ENCODE results near the gene LRFN3.

The LRFN3 gene

GRCh38 chr19:35897706-35898451 is 38.3 kb upstream of the LRFN3 start:
- TF ChIP-seq FOXA1 (IDR thresholded peaks at IDR 0.05) (no peak), FOXK2 (IDR thresholded peaks at IDR 0.05) (no peak), BHLHE40 (IDR thresholded peaks at IDR 0.05; ENCODE audit: borderline replicate concordance) (no peak), LEF1 (IDR thresholded peaks at IDR 0.05; ENCODE audit: borderline replicate concordance) (no peak), FOXM1 (IDR thresholded peaks at IDR 0.05; ENCODE audit: borderline replicate concordance) (no peak), CTBP1 (IDR thresholded peaks at IDR 0.05; ENCODE audit: borderline replicate concordance) (no peak), ELF4 (IDR thresholded peaks at IDR 0.05) (no peak), HDGF (IDR thresholded peaks at IDR 0.05; ENCODE audit: borderline replicate concordance) (no peak), ZNF384 (IDR thresholded peaks at IDR 0.05) (no peak), SP1 (IDR thresholded peaks at IDR 0.05) (no peak)
- POLR2A ChIA-PET: no interaction called here
- DNase-seq (ENCODE audit: extremely low spot score): no peak
- CTCF ChIA-PET: no interaction called here

- no peak for TF ChIP-seq SP1 (IDR thresholded peaks at IDR 0.05)
- no peak for TF ChIP-seq SUZ12 (IDR thresholded peaks at IDR 0.05)
- no peak for TF ChIP-seq PKNOX1 (IDR thresholded peaks at IDR 0.05)
- no peak for TF ChIP-seq BHLHE40 (IDR thresholded peaks at IDR 0.05; ENCODE audit: borderline replicate concordance)
- no peak for TF ChIP-seq FOXK2 (IDR thresholded peaks at IDR 0.05)
- TF ChIP-seq NFRKB (IDR thresholded peaks at IDR 0.05): no peak
- TF ChIP-seq ZNF384 (IDR thresholded peaks at IDR 0.05): no peak
- no peak for TF ChIP-seq L3MBTL2 (conservative IDR thresholded peaks at IDR 0.05)
- no peak for TF ChIP-seq HDGF (IDR thresholded peaks at IDR 0.05; ENCODE audit: borderline replicate concordance)
- TF ChIP-seq FOXA1 (IDR thresholded peaks at IDR 0.05): no peak
- no peak for TF ChIP-seq TARDBP (IDR thresholded peaks at IDR 0.05)
- TF ChIP-seq ARNT (IDR thresholded peaks at IDR 0.05): no peak
- TF ChIP-seq ELF4 (IDR thresholded peaks at IDR 0.05): no peak
- TF ChIP-seq CTBP1 (IDR thresholded peaks at IDR 0.05; ENCODE audit: borderline replicate concordance): no peak
- TF ChIP-seq FOXM1 (IDR thresholded peaks at IDR 0.05; ENCODE audit: borderline replicate concordance): no peak
- no peak for TF ChIP-seq LEF1 (IDR thresholded peaks at IDR 0.05; ENCODE audit: borderline replicate concordance)
- no peak for DNase-seq (ENCODE audit: extremely low spot score)
- CTCF ChIA-PET: no interaction called here
- POLR2A ChIA-PET: no interaction called here
These were observed 37.7 kb upstream of the LRFN3 start for GRCh38 chr19:35898499-35898809.

GRCh38 chr19:35899547-35900214 is 36.5 kb upstream of the LRFN3 start:
- ChIA-PET POLR2A (interaction anchor here (1.4 kb wide), 2 partner anchors 31 to 159 kb away, joined by 4 to 6 read pairs; no protein-coding TSS in a partner anchor), CTCF (no interaction called here)
- DNase-seq (ENCODE audit: extremely low spot score): peak; percentile 86
- TF ChIP-seq NFRKB (IDR thresholded peaks at IDR 0.05) (no peak), HDGF (IDR thresholded peaks at IDR 0.05; ENCODE audit: borderline replicate concordance) (no peak), BHLHE40 (IDR thresholded peaks at IDR 0.05; ENCODE audit: borderline replicate concordance) (no peak), FOXM1 (IDR thresholded peaks at IDR 0.05; ENCODE audit: borderline replicate concordance) (no peak), ZNF384 (IDR thresholded peaks at IDR 0.05) (peak; percentile 92), TARDBP (IDR thresholded peaks at IDR 0.05) (peak; percentile 86), FOXK2 (IDR thresholded peaks at IDR 0.05) (no peak)

GRCh38 chr19:35901055-35901644 is 35.0 kb upstream of the LRFN3 start:
- ChIA-PET POLR2A (interaction anchor here (0.5 to 1.4 kb wide), 6 partner anchors 11 to 161 kb away, joined by 3 to 6 read pairs (median 3); no protein-coding TSS in a partner anchor), CTCF (no interaction called here)
- no peak for TF ChIP-seq FOXA1 (IDR thresholded peaks at IDR 0.05)
- TF ChIP-seq FOXM1 (IDR thresholded peaks at IDR 0.05; ENCODE audit: borderline replicate concordance): no peak
- no peak for TF ChIP-seq SP1 (IDR thresholded peaks at IDR 0.05)
- no peak for TF ChIP-seq CTBP1 (IDR thresholded peaks at IDR 0.05; ENCODE audit: borderline replicate concordance)
- no peak for TF ChIP-seq L3MBTL2 (conservative IDR thresholded peaks at IDR 0.05)
- no peak for TF ChIP-seq ZNF384 (IDR thresholded peaks at IDR 0.05)
- TF ChIP-seq ARNT (IDR thresholded peaks at IDR 0.05): no peak
- TF ChIP-seq SUZ12 (IDR thresholded peaks at IDR 0.05): no peak
- no peak for TF ChIP-seq BHLHE40 (IDR thresholded peaks at IDR 0.05; ENCODE audit: borderline replicate concordance)
- no peak for TF ChIP-seq PKNOX1 (IDR thresholded peaks at IDR 0.05)
- no peak for TF ChIP-seq HDGF (IDR thresholded peaks at IDR 0.05; ENCODE audit: borderline replicate concordance)
- TF ChIP-seq ELF4 (IDR thresholded peaks at IDR 0.05): no peak
- no peak for TF ChIP-seq FOXK2 (IDR thresholded peaks at IDR 0.05)
- no peak for DNase-seq (ENCODE audit: extremely low spot score)

- POLR2A ChIA-PET: no interaction called here
These were observed 34.1 kb upstream of the LRFN3 start, which contains the start of gene HCST for GRCh38 chr19:35901854-35902661. Gene HCST, plus strand, starts transcription at chr19:35902529. Its CDS starts 65 bp downstream, at chr19:35902594.

More at GRCh38 chr19:35901854-35902661, 34.1 kb upstream of the LRFN3 start, which contains the start of gene HCST:
- no peak for DNase-seq (ENCODE audit: extremely low spot score)
- CTCF ChIA-PET: no interaction called here
- TF ChIP-seq ZNF384 (IDR thresholded peaks at IDR 0.05) (no peak), ELF4 (IDR thresholded peaks at IDR 0.05) (no peak), FOXA1 (IDR thresholded peaks at IDR 0.05) (no peak)
